Colon (tissue), 2 donors: ENCODE results near the gene DIO1.

ENCODE experiments used
- FAIRE-seq: peaks from 2 replicates; lab custom pipeline; 2012; peaks lifted over from hg19 to GRCh38; lab: Jason Lieb, UNC
- donor health status: control.
- donor health status: control.

DIO1 gene

GRCh38 chr1:53942127-53942957 lies 48.4 kb downstream of the DIO1 start:
- FAIRE-seq, result no peak

DNA sequence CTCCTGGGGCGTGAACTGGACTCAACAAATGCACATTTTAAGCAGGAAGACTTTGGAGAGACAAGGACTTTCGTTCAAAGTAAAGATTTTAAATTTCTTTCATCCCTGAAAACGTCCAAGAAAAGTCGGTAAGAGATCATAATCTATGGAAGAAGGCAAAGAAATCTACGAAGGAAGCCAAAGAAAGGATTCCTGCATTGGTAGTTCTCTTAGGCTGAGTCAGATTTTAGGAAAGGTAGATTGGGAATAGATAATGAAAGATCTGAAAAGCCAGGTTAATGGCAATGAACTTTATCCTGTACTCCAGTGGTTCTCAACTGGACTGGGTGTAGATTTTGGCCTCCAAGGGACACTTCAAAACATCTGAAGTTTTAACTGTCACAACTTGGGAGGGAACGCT lies 49.1 kb downstream of the DIO1 start:
- no peak for FAIRE-seq

DNA sequence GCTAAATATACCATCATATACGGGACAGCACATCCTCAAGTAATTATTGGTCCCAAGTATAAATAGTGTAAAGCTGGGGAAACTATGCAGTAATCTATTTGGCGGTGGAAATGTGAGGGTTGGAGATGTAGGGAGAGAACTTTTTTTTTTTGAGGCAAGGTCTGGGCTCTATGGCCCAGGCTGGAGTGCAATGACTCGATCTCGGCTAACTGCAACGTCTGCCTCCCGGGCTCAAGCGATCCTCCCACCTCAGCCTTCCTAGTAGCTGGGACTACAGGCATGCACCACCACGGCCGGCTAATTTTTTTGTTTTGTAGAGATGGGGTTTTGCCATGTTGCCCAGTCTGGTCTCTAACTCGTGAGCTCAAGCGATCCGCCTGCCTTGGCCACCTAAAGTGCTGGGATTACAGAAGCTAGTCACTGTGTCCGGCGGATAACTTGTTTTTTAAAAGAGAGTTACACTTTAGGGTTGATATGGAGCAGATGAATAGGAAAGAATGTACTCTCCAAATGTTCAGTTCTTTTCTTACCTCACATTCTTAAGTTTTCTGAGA lies 49.6 kb downstream of the DIO1 start:
- FAIRE-seq, result no peak

GRCh38 chr1:53944469-53945182 lies 50.6 kb downstream of the DIO1 start:
- FAIRE-seq, result no peak

DNA sequence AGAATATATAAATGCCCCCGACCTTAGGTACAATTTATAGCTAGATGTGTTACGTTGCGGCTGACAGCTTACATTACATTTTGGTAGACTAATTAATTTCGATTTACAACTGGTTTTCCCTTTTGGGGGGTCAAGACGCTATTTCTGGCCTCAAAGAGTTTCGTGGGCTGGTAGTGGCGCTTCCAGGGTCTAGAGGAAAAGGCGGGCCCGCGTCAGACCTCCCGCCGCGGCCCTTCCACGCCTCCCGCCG lies 51.1 kb downstream of the DIO1 start:
- FAIRE-seq, result no peak

DNA sequence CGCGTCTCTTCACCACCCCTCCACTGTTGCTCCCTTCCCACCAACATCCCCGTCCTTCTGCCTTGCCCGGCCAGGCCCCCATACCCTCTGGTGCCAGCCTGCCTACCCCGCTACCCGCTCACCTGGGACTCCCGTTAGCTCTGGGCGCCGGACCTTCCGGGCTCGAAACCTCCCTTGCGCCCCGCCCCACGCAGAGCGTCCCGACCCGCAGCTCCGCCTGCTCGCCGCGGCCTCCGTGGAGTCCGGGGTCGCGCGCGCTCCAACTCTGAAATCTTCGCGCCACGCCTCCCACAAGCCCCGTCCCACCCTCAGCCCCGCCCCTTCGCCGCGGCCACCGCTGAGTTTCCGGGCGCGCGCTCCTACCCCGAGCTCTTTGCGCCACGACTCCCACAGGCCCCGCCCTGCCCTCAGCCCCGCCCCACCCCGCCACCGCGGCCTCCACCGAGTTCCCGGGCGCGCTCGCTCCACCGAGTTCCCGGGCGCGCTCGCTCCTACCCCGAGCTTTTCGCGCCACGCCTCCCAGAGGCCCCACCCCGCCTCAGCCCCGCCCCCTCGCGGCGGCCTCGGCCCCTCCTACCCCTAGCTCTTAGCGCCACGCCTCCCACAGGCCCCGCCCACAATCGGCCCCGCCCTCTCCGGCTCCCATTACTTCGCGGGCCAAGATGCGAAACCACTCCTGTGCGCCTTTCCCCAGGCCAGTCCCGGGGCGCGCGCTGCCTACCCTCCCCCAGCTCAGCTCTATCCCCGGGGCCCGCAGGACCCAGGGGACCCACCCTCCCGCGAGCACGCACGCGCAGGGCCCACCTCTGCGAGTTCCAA lies 51.7 kb downstream of the DIO1 start, which contains the start of gene IFT25:
TSS of gene IFT25 (minus strand) at position 267 of the 819 bp plus-strand sequence. CDS start 5,617 bp downstream, outside the sequence.
- FAIRE-seq, result no peak

- FAIRE-seq, result no peak
These were observed 52.5 kb downstream of the DIO1 start, which contains the start of gene LRRC42 for GRCh38 chr1:53946252-53947171. Gene LRRC42, plus strand, starts transcription at chr1:53946350. Its CDS starts 5,650 bp downstream, at chr1:53952000.

- FAIRE-seq, result no peak
These were observed 53.4 kb downstream of the DIO1 start for GRCh38 chr1:53947172-53947907.

- no peak for FAIRE-seq
These were observed 54.3 kb downstream of the DIO1 start for GRCh38 chr1:53948291-53948690.

DNA sequence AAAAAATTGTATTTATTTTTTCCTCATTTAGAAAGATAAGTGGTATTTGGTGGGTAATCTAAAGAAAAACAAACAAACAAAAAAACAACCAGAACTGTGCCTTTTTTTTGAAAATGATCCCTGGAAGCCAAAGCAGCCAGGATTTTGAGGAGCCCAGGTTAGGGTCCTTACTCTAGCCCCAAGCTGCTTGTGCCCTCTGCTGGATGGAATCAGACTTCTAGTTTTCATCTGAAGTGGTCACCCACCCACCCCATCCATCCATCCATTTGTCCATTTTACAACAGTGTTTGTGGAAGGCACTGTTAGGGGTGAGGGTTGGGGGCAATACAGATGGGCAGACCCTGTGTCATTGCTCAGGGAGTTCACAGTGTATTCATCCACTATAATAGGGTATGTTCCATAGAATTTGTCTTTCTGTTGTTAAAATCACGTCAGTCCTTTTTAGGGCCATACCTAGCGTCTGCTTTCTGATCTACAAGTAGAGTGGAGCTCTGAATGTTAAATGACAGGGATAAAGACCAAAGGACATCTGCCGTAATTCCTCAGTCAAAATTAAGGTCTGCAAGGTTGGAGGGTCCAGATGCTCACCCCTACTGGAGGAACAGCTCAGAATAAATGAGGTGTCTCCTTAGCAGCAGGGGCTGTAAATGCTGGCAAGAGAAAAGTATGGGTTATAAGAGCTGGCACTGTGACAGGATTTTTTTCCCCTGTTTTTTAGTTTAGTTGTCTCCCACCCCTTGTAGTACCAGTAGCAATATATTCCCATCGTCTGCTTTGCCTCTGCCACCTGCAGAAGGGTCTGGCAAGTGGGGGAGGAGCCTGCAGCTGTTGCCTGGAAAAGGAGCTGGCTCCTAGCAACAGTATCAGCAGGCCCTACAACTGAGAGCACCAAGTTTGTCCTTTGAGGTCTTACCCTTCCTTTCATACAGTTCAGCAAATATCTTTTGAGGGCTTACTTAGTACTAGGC lies 55.3 kb downstream of the DIO1 start:
- no peak for FAIRE-seq

GRCh38 chr1:53951697-53952096 lies 57.7 kb downstream of the DIO1 start:
- no peak for FAIRE-seq

DNA sequence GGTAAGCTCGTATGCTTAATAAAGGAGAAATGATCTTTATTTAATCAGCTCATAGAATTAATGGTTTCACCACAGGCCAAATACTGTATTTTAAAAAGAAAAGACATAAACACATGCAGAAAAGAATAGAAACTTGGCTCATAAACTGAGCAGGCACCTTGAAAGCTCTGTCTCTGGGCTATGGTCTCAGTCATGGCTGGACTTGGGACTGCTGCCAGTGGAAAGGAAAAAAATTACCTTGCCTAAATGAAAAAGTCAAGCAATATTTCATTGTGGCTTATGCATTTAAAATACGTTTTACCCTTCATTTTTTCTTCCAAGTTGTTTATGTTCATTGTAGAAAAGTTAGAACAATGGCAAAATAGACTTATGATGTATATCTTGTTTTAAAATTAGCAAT lies 60.1 kb downstream of the DIO1 start:
- no peak for FAIRE-seq

DNA sequence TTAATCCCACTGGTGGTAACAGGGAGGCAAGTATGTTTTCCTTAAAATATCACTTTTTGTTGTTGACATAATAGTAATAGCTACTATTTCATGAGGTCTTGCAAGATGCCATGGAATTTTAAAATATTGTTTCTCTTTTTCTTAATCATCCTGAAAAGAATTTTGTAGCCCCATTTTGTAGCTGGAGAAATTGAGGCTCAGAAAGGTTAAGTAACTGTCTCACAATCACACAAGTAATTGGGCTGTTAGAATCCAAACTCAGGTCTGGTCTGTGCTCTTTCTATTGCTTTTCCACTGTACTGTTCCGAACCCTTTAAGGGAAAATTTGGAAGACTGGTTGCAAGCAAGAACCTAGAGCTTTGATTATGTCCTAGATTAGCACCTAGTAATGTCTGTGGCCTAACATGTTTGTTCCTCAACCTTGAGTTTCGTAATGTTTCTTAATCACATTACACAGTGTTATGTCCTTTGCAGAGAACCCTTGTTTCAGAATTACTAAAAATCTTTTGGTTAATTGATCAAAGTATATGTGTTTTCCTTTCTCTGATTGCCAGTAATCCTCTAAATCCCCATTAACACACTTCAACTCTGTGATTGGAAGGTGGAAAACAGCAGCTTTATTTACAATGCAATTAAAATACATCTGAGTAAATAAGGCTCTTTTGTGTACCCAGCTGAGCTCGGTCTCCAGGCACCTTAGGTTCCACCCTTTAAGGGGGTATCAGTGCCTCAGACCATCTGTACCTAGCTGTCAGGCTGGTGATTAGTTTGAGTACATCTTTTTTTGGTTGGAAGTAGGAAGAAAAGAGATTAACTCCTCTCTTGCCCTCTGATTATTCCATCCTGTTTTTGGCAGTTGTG lies 62.6 kb downstream of the DIO1 start:
- FAIRE-seq, result no peak

GRCh38 chr1:53957194-53957818 lies 63.3 kb downstream of the DIO1 start:
- FAIRE-seq, result no peak

DNA sequence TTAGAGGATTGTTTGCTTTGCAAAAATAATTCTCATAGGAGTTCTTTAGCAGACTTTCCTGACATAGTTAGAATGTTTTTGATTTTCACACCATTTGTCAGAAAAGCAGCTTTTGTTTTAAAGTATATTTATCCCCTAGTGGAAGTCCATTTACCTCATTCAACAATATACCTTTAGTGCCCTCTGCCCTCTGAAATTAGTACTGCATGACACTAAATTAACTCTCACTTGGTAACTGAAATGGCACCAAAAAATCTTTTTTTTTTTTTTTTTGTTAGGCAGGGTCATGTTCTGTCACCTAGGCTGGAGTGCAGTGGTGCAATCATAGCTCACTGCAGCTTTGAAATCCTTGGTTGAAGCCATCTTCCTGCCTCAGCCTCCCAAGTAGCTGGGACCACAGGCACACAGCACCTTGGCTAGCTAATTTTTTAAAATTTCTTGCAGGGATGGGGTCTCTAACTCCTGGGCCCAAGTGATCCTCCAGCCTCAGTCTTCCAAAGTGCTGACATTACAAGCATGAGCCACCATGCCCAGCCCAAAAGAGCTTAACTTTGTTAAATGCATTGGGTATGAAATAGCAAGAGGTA lies 65.8 kb downstream of the DIO1 start:
- no peak for FAIRE-seq
